Measurements from ENCODE around the gene AOC3. TPM values are rescaled to one million over a fixed set of nuclear protein-coding genes. Genes with fewer than 3 reads are reported as not detected.

AOC3 gene
- total and polyA plus RNA-seq, 2 of the 4 experiments (the other 2 are of a cell fraction), result 0.17 TPM; not detected in 1

DNA sequence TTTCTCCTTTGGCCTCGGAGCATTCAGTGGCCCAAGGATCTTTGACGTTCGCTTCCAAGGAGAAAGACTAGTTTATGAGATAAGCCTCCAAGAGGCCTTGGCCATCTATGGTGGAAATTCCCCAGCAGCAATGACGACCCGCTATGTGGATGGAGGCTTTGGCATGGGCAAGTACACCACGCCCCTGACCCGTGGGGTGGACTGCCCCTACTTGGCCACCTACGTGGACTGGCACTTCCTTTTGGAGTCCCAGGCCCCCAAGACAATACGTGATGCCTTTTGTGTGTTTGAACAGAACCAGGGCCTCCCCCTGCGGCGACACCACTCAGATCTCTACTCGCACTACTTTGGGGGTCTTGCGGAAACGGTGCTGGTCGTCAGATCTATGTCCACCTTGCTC, 1.4 kb downstream of the AOC3 start:
- no peak overlapping the region for H3K18ac ChIP-seq (ENCODE audit: low read depth, low read length)
- H2AK5ac ChIP-seq (ENCODE audit: low read depth, low read length), result no peak overlapping the region
- 0 out of 4 replicates have a peak, but pooled peaks cover 0 to under 1% of the 10 kb centered on the region in 2 experiments for H3K79me1 ChIP-seq (ENCODE audit: low read depth in 1 of 2, low read length in 2 of 2)
- no peak overlapping the region for H3K4ac ChIP-seq (ENCODE audit: low read depth, low read length)
- no peak overlapping the region for H3K4me2 ChIP-seq (ENCODE audit: low read depth, low read length)
- H3K56ac ChIP-seq (ENCODE audit: extremely low read depth, insufficient read depth, low read length), result no peak overlapping the region
- H2BK5ac ChIP-seq (ENCODE audit: low read depth, low read length, poor library complexity, severe bottlenecking), result no peak overlapping the region
- no peaks in the 10 kb centered on the region for H3K36me3 ChIP-seq (ENCODE audit: control insufficient read depth, insufficient read depth, low read length)
- WGBS, 2 experiments (ENCODE audit: extremely low coverage in 2 of 2, insufficient read length in 1 of 2), result 81% methylated on average over 5 of the region's 15 CpGs; no CpG with 5 or more reads in 1 of the 2 experiments
- no peaks in the 10 kb centered on the region for H3K9me3 ChIP-seq (ENCODE audit: control insufficient read depth, insufficient read depth, low read length)
- 0 out of 2 replicates have a peak, but pooled peaks cover 6% of the 10 kb centered on the region for H3K9me1 ChIP-seq (ENCODE audit: insufficient read depth, low read length)
- dilution Hi-C loops (cut with HindIII; ENCODE audit: low sequenced_read_pairs, unreplicated experiment) (no loop called here), intact Hi-C loops (cut with micrococcal nuclease) (no loop called here), in situ Hi-C loops (cut with MboI; ENCODE audit: low sequenced_read_pairs) (no loop called here)
- H4K91ac ChIP-seq (ENCODE audit: insufficient read depth, low read depth, low read length), result no peak overlapping the region
- H4K5ac ChIP-seq (ENCODE audit: low read depth, low read length), result no peak overlapping the region
- BruUV-seq (replicated peaks), result no TSS peak
- peaks cover 21% of the 10 kb centered on the region for H3K27me3 ChIP-seq (ENCODE audit: control insufficient read depth, insufficient read depth, low read length)
- H2BK120ac ChIP-seq (ENCODE audit: low read depth, low read length), result no peak overlapping the region
- DNase-seq (no peak), ATAC-seq (ENCODE audit: low read depth) (no peak)
- POLR2A ChIA-PET (ENCODE audit: unreplicated experiment), result no interaction called here
- no peak overlapping the region for H3K9ac ChIP-seq (ENCODE audit: low read depth, low read length)
- no peak overlapping the region for H2AK9ac ChIP-seq (replicated peaks; ENCODE audit: low read depth, low read length, poor library complexity)
- H2AFZ ChIP-seq (replicated peaks; ENCODE audit: low read length, poor library complexity), result no peak overlapping the region
- no peak overlapping the region for H3K27ac ChIP-seq (ENCODE audit: insufficient read depth, low read length)
- H3K4me3 ChIP-seq (ENCODE audit: insufficient read depth, low read depth, low read length), result no peak overlapping the region
- no peak overlapping the region for H2BK15ac ChIP-seq (ENCODE audit: low read depth, low read length)
- CTCF ChIA-PET, result interaction anchor here (0.9 kb wide), 1 partner anchor 76 kb away, joined by 4 read pairs; no protein-coding TSS in a partner anchor
- peaks cover 4% of the 10 kb centered on the region; the same call in 1 of the 2 replicates for H3K4me1 ChIP-seq (ENCODE audit: control insufficient read depth, insufficient read depth, low read length)
- H4K8ac ChIP-seq (ENCODE audit: low read depth in 2 of 2, low read length in 2 of 2), result no peak overlapping the region
- H3K14ac ChIP-seq (replicated peaks; ENCODE audit: low read depth, low read length), result no peak overlapping the region
- no peak for TF ChIP-seq MAZ (IDR thresholded peaks at IDR 0.05; ENCODE audit: borderline replicate concordance, low read depth, low read length)
- TF ChIP-seq MAFK (IDR thresholded peaks at IDR 0.05; ENCODE audit: low read depth, low read length), result no peak
- no peak for TF ChIP-seq CHD1 (IDR thresholded peaks at IDR 0.05; ENCODE audit: low read depth, low read length)
- TF ChIP-seq FOS (IDR thresholded peaks at IDR 0.05; ENCODE audit: low read depth, low read length), result no peak
- no peak for TF ChIP-seq RFX5 (IDR thresholded peaks at IDR 0.05; ENCODE audit: low read depth, low read length)
- TF ChIP-seq RCOR1 (IDR thresholded peaks at IDR 0.05; ENCODE audit: insufficient replicate concordance, low read length), result no peak
- TF ChIP-seq, protein P1, sequence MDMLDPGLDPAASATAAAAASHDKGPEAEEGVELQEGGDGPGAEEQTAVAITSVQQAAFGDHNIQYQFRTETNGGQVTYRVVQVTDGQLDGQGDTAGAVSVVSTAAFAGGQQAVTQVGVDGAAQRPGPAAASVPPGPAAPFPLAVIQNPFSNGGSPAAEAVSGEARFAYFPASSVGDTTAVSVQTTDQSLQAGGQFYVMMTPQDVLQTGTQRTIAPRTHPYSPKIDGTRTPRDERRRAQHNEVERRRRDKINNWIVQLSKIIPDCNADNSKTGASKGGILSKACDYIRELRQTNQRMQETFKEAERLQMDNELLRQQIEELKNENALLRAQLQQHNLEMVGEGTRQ (IDR thresholded peaks at IDR 0.05; ENCODE audit: low read depth, low read length), result no peak
- TF ChIP-seq ELK1 (IDR thresholded peaks at IDR 0.05; ENCODE audit: borderline replicate concordance, low read depth, low read length), result no peak
- TF ChIP-seq SMC3 (IDR thresholded peaks at IDR 0.05; ENCODE audit: low read depth, low read length), result no peak
- no peak for TF ChIP-seq CEBPB (IDR thresholded peaks at IDR 0.05; ENCODE audit: low read depth, low read length)
- TF ChIP-seq NFE2L2 (IDR thresholded peaks at IDR 0.05; ENCODE audit: low read depth, low read length), result no peak
- TF ChIP-seq POLR2A (IDR thresholded peaks at IDR 0.05; ENCODE audit: low read depth, low read length), result no peak
- TF ChIP-seq, protein P2, sequence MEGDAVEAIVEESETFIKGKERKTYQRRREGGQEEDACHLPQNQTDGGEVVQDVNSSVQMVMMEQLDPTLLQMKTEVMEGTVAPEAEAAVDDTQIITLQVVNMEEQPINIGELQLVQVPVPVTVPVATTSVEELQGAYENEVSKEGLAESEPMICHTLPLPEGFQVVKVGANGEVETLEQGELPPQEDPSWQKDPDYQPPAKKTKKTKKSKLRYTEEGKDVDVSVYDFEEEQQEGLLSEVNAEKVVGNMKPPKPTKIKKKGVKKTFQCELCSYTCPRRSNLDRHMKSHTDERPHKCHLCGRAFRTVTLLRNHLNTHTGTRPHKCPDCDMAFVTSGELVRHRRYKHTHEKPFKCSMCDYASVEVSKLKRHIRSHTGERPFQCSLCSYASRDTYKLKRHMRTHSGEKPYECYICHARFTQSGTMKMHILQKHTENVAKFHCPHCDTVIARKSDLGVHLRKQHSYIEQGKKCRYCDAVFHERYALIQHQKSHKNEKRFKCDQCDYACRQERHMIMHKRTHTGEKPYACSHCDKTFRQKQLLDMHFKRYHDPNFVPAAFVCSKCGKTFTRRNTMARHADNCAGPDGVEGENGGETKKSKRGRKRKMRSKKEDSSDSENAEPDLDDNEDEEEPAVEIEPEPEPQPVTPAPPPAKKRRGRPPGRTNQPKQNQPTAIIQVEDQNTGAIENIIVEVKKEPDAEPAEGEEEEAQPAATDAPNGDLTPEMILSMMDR (conservative IDR thresholded peaks at IDR 0.05; ENCODE audit: low read depth, low read length), result no peak
- no peak overlapping the region for H3K23ac ChIP-seq (ENCODE audit: low read depth, low read length)
- H4K20me1 ChIP-seq (ENCODE audit: insufficient read depth, low read length), result no peaks in the 10 kb centered on the region
- no peak overlapping the region for H2BK20ac ChIP-seq (ENCODE audit: low read depth, low read length)

All from IMR-90 (cell line).